GM12878 (cell line): ENCODE results near the gene CD93. TPM values are rescaled to one million over a fixed set of nuclear protein-coding genes. Genes with fewer than 3 reads are reported as not detected.

Experiments
- ATAC-seq: fragments of 200-7000 bp; cut with Tn5 transposase; 3 replicates; pipeline ENCODE4 v1.9.1; 2020; ENCODE audit warnings: mild to moderate bottlenecking, moderate library complexity
- BruUV-seq: library from RNA; stranded (reverse); fragments of 400-500 nt; replicated peaks from 2 replicates; lab custom pipeline; 2021; lab: Mats Ljungman, UMichigan
- CTCF ChIA-PET: fragments of 300-600 bp; sonication (Branson Sonifier 250); formaldehyde crosslinking; extraction: SDS; loops from one replicate; lab custom pipeline; 2021; ENCODE audit warnings: inconsistent platforms; lab: Yijun Ruan, JAX
- POLR2A ChIA-PET: fragments of 350-600 bp; formaldehyde crosslinking; extraction: SDS; loops from one replicate; lab custom pipeline; 2021; ENCODE audit warnings: inconsistent platforms; lab: Charles Lee
- RAD21 ChIA-PET: fragments of 300-600 bp; sonication (Branson Sonifier 250); formaldehyde crosslinking; loops from one replicate; lab custom pipeline; 2023; ENCODE audit warnings: antibody characterized with exemption; ENCODE audit not compliant: unreplicated experiment; lab: Charles Lee
- SMC1A ChIA-PET: fragments of 300-600 bp; sonication (Branson Sonifier 250); formaldehyde crosslinking; loops from one replicate; lab custom pipeline; 2023; ENCODE audit not compliant: unreplicated experiment, uncharacterized antibody; lab: Charles Lee
- DNase-seq: peaks from one replicate; pipeline ENCODE4 v3.0.0-alpha.2; 2011; ENCODE audit warnings: low read depth, low spot score
- FAIRE-seq: peaks from 3 replicates; lab custom pipeline; 2011; peaks lifted over from hg19 to GRCh38; lab: Jason Lieb, UNC
- H2AFZ ChIP-seq: 2 replicates; pipeline ENCODE4 v1.6.0; 2011; ENCODE audit warnings: low read depth, low read length, control low read depth; ENCODE audit not compliant: control insufficient read depth
- H3K27ac ChIP-seq: 2 replicates; pipeline ENCODE4 v1.5.1; 2011; ENCODE audit warnings: control low read depth; ENCODE audit not compliant: control insufficient read depth, insufficient read depth
- H3K27me3 ChIP-seq, 2 experiments: replicated peaks in 1 of 2; 2 replicates each; pipeline versions ENCODE4 v1.6.0 to v1.6.1; 2011; ENCODE audit warnings: low read length in 1 of 2; ENCODE audit not compliant: control insufficient read depth in 2 of 2, insufficient read depth in 2 of 2
- H3K36me3 ChIP-seq, 2 experiments: 2 replicates each; pipeline ENCODE4 v1.5.1; 2011; ENCODE audit warnings: low read length in 1 of 2; ENCODE audit not compliant: control insufficient read depth in 2 of 2, insufficient read depth in 2 of 2
- H3K4me1 ChIP-seq: 2 replicates; pipeline ENCODE4 v1.6.1; 2011; ENCODE audit warnings: mild to moderate bottlenecking, low read length, moderate library complexity, mixed read lengths; ENCODE audit not compliant: control insufficient read depth, insufficient read depth
- H3K4me2 ChIP-seq: 2 replicates; pipeline ENCODE4 v1.6.0; 2011; ENCODE audit warnings: control low read depth; ENCODE audit not compliant: control insufficient read depth, insufficient read depth
- H3K4me3 ChIP-seq: fragments of 200-600 bp; sonication (generic); 2 replicates; pipeline ENCODE4 v1.5.1; 2016
- H3K79me2 ChIP-seq: 2 replicates; pipeline ENCODE4 v1.6.0; 2011; ENCODE audit warnings: low read length; ENCODE audit not compliant: control insufficient read depth, insufficient read depth
- H3K9ac ChIP-seq: 2 replicates; pipeline ENCODE4 v1.8.0; 2011; ENCODE audit warnings: low read length, control low read depth, mixed read lengths; ENCODE audit not compliant: control insufficient read depth, insufficient read depth
- H3K9me3 ChIP-seq: replicated peaks from 3 replicates; pipeline ENCODE4 v1.5.1; 2011; ENCODE audit warnings: mild to moderate bottlenecking, low read length; ENCODE audit not compliant: control insufficient read depth, insufficient read depth
- H4K20me1 ChIP-seq: 2 replicates; pipeline ENCODE4 v1.6.0; 2011; ENCODE audit not compliant: control insufficient read depth, insufficient read depth
- BMI1 ChIP-seq: fragments of 450-650 bp; IDR thresholded peaks from 2 replicates; pipeline ENCODE4 v1.6.1; 2016; ENCODE audit warnings: mild to moderate bottlenecking, moderate library complexity, borderline replicate concordance
- CBX5 ChIP-seq: sonication (generic); IDR thresholded peaks from 2 replicates; pipeline ENCODE4 v1.6.1; 2016; ENCODE audit warnings: low read depth, moderate library complexity, mild to moderate bottlenecking, inconsistent platforms
- CTCF ChIP-seq, 3 experiments: IDR thresholded peaks in 2 of 3; conservative IDR thresholded peaks in 1 of 3; 2 replicates each; pipeline ENCODE4 v1.5.1; 2011; ENCODE audit warnings: low read depth in 3 of 3, low read length in 3 of 3, mild to moderate bottlenecking in 3 of 3, control low read depth in 2 of 3, moderate library complexity in 2 of 3, inconsistent platforms in 1 of 3, mixed read lengths in 1 of 3; ENCODE audit not compliant: control insufficient read depth in 2 of 3, insufficient read depth in 1 of 3; ENCODE audit errors: extremely low read depth in 1 of 3
- ESRRA ChIP-seq: IDR thresholded peaks from 2 replicates; pipeline ENCODE4 v1.6.1; 2012; ENCODE audit warnings: mild to moderate bottlenecking, low read length, improper control_type of control experiment
- MEF2A ChIP-seq: IDR thresholded peaks from 2 replicates; pipeline ENCODE4 v1.6.1; 2011; ENCODE audit warnings: low read depth, mild to moderate bottlenecking, low read length, moderate library complexity; ENCODE audit not compliant: insufficient read depth
- NR2C1 ChIP-seq: fragments of 450-650 bp; IDR thresholded peaks from 2 replicates; pipeline ENCODE4 v1.6.1; 2017; ENCODE audit warnings: antibody characterized with exemption, mild to moderate bottlenecking, moderate library complexity
- RELA ChIP-seq: fragments of 450-650 bp; IDR thresholded peaks from 2 replicates; pipeline ENCODE4 v1.8.0; 2014; ENCODE audit warnings: borderline replicate concordance; ENCODE audit not compliant: partially characterized antibody
- TARDBP ChIP-seq: IDR thresholded peaks from 2 replicates; pipeline ENCODE4 v1.6.1; 2016; ENCODE audit warnings: borderline replicate concordance
- TCF3 ChIP-seq: IDR thresholded peaks from 2 replicates; pipeline ENCODE4 v1.6.1; 2012; ENCODE audit warnings: low read depth, mild to moderate bottlenecking, low read length, borderline replicate concordance; ENCODE audit not compliant: insufficient read depth
- WGBS: methylation state at CpG from one replicate; pipeline ENCODE4 v1.1.6; 2016; ENCODE audit warnings: low lambda C conversion rate; ENCODE audit not compliant: insufficient replicate concordance, insufficient coverage; ENCODE audit errors: missing lambda C conversion rate; 5-methylcytosine and 5-hydroxymethylcytosine counted together
- in situ Hi-C: fragments of 300-500 bp; cut with MboI; formaldehyde crosslinking; loops from 9 replicates; pipeline ENCODE4 v1.14.3; 2018; ENCODE audit warnings: mixed read lengths
- intact Hi-C: fragments of 100-400 bp; cut with micrococcal nuclease; formaldehyde crosslinking; loops from one replicate; pipeline ENCODE4 v1.14.2; 2022; ENCODE audit not compliant: unreplicated experiment
- polyA plus RNA-seq, 11 experiments: library from polyadenylated mRNA; depleted of rRNA in 4 of 11; unstranded in 6 of 11; stranded (reverse) in 5 of 11; fragments of >200 nt; fragmentation: Nextera tagmentation in 4 of 11; fragmentation: Illumina TruSeq in 1 of 11; extraction: Ambion mirVana in 4 of 11; extraction: Trizol in 1 of 11; gene quantifications; 1 replicate in 1 of 11; 2 replicates in 10 of 11; pipeline versions ENCODE4 v1.2.1 to v1.2.3, GENCODE V29; 2011 to 2016; ENCODE audit warnings: inconsistent platforms in 2 of 11, missing spikeins in 2 of 11, low read depth in 1 of 11
- total RNA-seq, 4 experiments: library from RNA; depleted of rRNA in 3 of 4; stranded (reverse); fragments of >200 nt in 3 of 4; fragmentation: Illumina TruSeq in 1 of 4; extraction: Trizol in 1 of 4; gene quantifications; 2 replicates each; pipeline versions ENCODE4 v1.2.1 to v1.2.3, GENCODE V29; 2013 to 2021
- TF ChIP-seq, protein P1 (sequence below): fragments of 450-650 bp; IDR thresholded peaks from 2 replicates; pipeline ENCODE4 v1.6.1; 2017; ENCODE audit warnings: mild to moderate bottlenecking
- TF ChIP-seq, protein P2 (sequence below): IDR thresholded peaks from 2 replicates; pipeline ENCODE4 v1.6.1; 2012; ENCODE audit warnings: low read depth, low read length, improper control_type of control experiment

CD93 gene
- total and polyA plus RNA-seq, 10 of the 15 experiments (the other 5 are each of a cell fraction or from before 2014, with no cell fraction given), result 0.20 to 2.7 (median 0.92) TPM

DNA sequence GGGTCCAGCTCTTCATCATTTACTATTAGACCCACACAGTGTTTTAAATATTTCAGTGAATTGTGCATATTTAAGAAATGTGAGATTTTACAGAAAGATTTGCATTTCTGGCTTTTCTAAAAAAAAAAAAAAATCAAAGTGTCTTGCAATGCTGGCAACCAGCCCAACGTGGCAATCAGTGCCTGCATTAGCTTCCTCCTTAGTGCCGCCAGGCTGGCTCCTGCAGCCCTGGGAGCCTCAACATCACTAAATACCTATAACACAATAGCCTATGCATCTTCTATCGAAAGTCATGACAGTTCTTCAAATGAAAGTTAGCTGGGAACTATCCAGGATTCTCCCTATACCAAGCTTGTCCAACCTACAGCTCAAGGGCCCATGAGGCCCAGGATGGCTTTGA, 9.4 kb upstream of the CD93 start:
- Histone ChIP-seq H3K9ac (no peak overlapping the region), H3K9me3 (no peaks in the 10 kb centered on the region), H3K27ac (no peak overlapping the region), H3K27me3 (peaks cover 0 to 6% of the 10 kb centered on the region in 2 experiments; a peak in 1 of 4 replicates), H3K4me2 (no peak overlapping the region), H3K4me3 (no peak overlapping the region), H3K79me2 (no peaks in the 10 kb centered on the region), H4K20me1 (no peaks in the 10 kb centered on the region), H2AFZ (no peak overlapping the region), H3K4me1 (no peaks in the 10 kb centered on the region), H3K36me3 (no peaks in the 10 kb centered on the region)
- CTCF ChIA-PET, result interaction anchor here (1.1 to 2.0 kb wide), 9 partner anchors 10 to 106 kb away, joined by 3 to 7 read pairs (median 4); no protein-coding TSS in a partner anchor
- SMC1A ChIA-PET, result interaction anchor here (0.7 to 4.3 kb wide), 9 partner anchors 12 to 106 kb away, joined by 3 to 52 read pairs (median 4); no protein-coding TSS in a partner anchor
- intact Hi-C loops, result no loop called here
- BruUV-seq, result no TSS peak
- FAIRE-seq (no peak), ATAC-seq (no peak), DNase-seq (no peak)
- RAD21 ChIA-PET, result interaction anchor here (0.6 to 3.2 kb wide), 8 partner anchors 9 to 202 kb away, joined by 3 to 20 read pairs (median 3); partner anchors contain the start of gene CD93
- TF ChIP-seq TCF3 (no peak), CTCF (IDR thresholded peaks at IDR 0.05 in 2 of 3, conservative IDR thresholded peaks at IDR 0.05 in 1 of 3; ENCODE audit: control insufficient read depth in 2 of 3, extremely low read depth in 1 of 3, insufficient read depth in 1 of 3, low read depth in 3 of 3, low read length in 3 of 3) (no peak), RELA (no peak), ESRRA (no peak), CBX5 (no peak), TARDBP (no peak), MEF2A (no peak), NR2C1 (no peak), BMI1 (no peak)
- TF ChIP-seq, protein P1, sequence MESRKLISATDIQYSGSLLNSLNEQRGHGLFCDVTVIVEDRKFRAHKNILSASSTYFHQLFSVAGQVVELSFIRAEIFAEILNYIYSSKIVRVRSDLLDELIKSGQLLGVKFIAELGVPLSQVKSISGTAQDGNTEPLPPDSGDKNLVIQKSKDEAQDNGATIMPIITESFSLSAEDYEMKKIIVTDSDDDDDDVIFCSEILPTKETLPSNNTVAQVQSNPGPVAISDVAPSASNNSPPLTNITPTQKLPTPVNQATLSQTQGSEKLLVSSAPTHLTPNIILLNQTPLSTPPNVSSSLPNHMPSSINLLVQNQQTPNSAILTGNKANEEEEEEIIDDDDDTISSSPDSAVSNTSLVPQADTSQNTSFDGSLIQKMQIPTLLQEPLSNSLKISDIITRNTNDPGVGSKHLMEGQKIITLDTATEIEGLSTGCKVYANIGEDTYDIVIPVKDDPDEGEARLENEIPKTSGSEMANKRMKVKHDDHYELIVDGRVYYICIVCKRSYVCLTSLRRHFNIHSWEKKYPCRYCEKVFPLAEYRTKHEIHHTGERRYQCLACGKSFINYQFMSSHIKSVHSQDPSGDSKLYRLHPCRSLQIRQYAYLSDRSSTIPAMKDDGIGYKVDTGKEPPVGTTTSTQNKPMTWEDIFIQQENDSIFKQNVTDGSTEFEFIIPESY, result no peak
- TF ChIP-seq, protein P2, sequence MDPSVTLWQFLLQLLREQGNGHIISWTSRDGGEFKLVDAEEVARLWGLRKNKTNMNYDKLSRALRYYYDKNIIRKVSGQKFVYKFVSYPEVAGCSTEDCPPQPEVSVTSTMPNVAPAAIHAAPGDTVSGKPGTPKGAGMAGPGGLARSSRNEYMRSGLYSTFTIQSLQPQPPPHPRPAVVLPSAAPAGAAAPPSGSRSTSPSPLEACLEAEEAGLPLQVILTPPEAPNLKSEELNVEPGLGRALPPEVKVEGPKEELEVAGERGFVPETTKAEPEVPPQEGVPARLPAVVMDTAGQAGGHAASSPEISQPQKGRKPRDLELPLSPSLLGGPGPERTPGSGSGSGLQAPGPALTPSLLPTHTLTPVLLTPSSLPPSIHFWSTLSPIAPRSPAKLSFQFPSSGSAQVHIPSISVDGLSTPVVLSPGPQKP, result no peak
- POLR2A ChIA-PET, result interaction anchor here (1.1 to 1.4 kb wide), 3 partner anchors 14 to 30 kb away, joined by 4 read pairs; no protein-coding TSS in a partner anchor
- in situ Hi-C loops, result no loop called here
- WGBS, result 28% methylated on average over 3 of the region's 3 CpGs
